ENCODE results near the gene CCM2.
A peak's percentile ranks its signal among the peaks of the same experiment; 100 is the strongest.
"Not testable (repeated sequence)": the region's sequence is repeated elsewhere in the genome, so short reads cannot be mapped to it uniquely, and the experiment has no call there.

The CCM2 gene

DNA sequence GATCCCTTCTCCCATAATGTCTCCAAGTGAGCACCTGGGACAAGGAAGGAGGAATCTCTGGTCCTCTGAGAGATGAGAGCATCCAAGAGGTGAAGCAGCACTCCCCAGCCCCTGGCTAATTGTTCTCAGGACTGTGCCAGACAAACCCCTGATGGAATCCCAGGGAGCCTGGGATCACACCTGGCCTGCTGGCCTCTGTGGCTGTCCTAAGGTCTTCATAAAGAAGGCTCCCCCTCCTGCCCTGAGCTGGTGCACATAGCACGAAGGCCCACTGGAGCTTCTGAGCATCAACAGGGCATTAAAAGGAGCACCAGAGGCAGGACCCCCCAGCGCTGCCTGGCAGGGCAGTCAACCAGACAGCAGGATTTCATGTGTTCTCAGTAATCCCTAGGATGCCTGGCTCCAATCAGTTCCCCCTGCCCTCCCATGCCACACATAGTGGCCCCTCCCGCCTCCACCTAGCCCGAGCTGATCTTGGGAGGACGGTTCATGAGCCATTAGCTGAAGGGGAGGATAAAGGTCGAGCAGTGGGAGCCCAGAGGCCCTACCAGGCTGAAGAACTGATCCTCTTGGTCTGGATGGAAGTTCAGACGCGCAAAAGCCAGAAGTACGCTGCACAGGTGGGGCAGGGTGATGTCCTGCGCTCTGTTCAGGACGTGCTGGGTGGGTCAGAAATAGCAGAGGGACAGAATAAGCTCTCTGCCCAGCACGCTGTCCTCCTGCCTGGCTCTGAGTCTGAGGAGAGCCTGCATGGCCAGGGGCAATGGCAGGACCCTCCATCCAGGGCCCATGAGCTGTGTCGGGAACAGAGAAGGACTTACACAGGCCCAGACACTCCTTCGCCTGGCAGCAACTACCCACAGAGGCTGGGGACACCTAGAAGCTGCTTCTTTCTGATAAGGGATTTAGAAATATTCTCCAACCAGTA, 103.0 kb downstream of the CCM2 start:
- Mint-ChIP-seq H3K4me1 (ENCODE audit: low read depth) (peaks cover 33% of the 10 kb centered on the region), H3K27me3 (no peaks in the 10 kb centered on the region), H3K36me3 (ENCODE audit: low read depth) (peaks cover 97% of the 10 kb centered on the region), H3K4me3 (no peak overlapping the region), H3K27ac (peak overlapping the region; percentile 70), H3K9me3 (no peaks in the 10 kb centered on the region)
- DNase-seq: no peak

DNA sequence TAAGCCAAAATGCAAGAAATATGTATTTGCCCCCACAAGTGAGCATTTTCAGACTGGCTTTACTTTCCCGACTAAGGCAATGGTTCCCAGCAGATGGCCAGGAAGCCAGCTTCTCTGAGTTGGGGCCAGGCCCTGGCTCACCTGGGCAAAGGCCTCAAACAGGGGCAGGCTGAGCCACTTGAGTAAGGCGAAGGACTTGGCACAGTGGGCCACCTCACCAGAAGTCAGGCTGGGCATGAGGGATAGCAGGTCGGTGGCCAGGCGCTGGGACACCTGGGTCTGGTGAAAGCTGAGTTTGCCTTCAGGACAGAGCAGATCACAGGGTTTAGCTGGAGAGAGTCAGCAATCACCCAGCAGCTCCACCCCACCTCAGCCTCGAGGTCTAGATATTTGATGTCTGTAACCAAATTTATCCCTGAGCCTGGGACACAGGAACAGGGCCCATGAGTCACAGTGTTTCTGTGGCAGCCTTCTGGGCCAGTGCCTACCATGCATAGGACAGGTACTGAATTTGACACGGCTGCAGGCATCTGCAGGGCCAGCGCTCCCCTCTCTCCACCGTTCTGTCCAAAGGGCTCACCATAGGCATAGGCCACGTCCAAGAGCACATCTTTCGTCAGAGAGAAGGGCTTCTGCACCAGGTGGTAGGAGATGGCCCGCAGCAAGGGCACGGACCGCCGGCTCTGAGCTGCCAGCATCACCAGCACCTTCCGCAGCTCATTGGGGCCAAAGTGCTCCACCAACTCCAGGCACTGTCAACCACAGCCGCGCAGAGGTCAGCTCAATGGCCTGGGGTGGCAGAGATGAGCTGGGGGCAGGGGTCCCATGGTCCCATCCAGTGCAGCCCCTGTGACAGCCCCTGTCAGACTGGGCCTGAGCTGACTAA, 104.2 kb downstream of the CCM2 start:
- H3K36me3 Mint-ChIP-seq (ENCODE audit: low read depth): peaks cover 100% of the 10 kb centered on the region
- H3K4me3 Mint-ChIP-seq: no peak overlapping the region
- peak overlapping the region; percentile 70 for H3K27ac Mint-ChIP-seq
- H3K27me3 Mint-ChIP-seq: no peaks in the 10 kb centered on the region
- H3K9me3 Mint-ChIP-seq: no peaks in the 10 kb centered on the region
- no peak for DNase-seq
- H3K4me1 Mint-ChIP-seq (ENCODE audit: low read depth): peaks cover 43% of the 10 kb centered on the region

DNA sequence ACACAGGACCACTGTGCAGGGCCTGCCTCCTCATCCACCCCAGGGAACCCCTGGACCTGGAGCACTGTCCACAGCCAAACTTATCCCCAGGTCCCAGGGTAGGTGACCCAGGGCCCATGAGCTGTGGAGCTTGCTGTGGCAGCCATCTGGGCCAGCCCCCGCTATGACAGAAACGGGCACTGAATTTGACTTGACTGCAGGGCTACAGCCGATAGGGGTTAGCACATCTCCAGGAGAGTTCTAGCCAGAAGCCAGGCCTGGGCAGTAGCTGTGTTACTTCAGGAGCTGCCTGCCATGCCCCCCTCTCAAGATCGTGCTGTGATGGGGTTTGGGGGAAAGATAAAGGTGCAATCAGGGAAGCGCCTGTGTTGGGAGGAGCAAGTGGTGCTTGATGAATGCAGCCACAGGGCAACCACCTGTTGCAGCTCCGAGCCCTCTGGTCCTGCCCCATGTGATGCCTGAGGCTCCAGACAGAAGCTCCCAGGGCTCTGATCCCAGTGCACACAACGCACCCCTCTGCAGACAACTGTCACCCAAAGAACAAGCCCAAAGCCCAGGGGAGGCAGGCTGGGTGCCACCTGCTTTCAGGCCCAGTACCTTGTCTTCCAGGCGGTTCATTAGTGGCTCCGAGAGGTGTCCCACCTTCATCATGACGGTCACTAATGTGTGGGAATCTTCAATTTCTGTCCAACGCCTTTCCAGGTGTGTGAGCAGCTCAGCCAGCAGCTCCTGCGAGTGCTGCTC, 105.0 kb downstream of the CCM2 start:
- no peak for DNase-seq
- no peak overlapping the region for H3K4me3 Mint-ChIP-seq
- no peaks in the 10 kb centered on the region for H3K27me3 Mint-ChIP-seq
- peaks cover 98% of the 10 kb centered on the region for H3K36me3 Mint-ChIP-seq (ENCODE audit: low read depth)
- peak overlapping the region; percentile 66 for H3K27ac Mint-ChIP-seq
- no peaks in the 10 kb centered on the region for H3K9me3 Mint-ChIP-seq
- peaks cover 48% of the 10 kb centered on the region for H3K4me1 Mint-ChIP-seq (ENCODE audit: low read depth)

- peaks cover 53% of the 10 kb centered on the region for H3K4me1 Mint-ChIP-seq (ENCODE audit: low read depth)
- DNase-seq: no peak
- H3K27me3 Mint-ChIP-seq: no peaks in the 10 kb centered on the region
- peaks cover 98% of the 10 kb centered on the region for H3K36me3 Mint-ChIP-seq (ENCODE audit: low read depth)
- peak overlapping the region; percentile 66 for H3K27ac Mint-ChIP-seq
- no peak overlapping the region for H3K4me3 Mint-ChIP-seq
- no peaks in the 10 kb centered on the region for H3K9me3 Mint-ChIP-seq
These were observed 105.7 kb downstream of the CCM2 start for GRCh38 chr7:45105588-45106188.

DNA sequence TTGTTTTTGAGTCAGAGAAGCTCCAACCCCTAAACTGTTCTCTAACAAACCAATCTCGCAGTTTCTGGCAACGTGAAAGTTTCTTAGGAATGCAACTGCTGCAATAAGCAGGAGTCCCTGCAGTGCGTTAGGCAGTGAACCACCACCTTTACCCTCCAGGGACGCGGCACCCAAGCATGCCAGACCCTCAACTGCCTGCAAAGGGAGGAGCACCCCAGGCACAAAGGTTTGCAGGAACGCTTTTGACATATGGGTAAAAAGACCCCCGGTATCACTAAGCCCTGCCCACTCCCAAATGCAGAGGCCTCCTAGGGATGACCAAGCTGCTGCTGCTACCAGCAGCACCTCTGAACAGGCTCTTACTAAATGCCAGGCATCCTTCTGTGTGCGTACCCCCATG, 106.8 kb downstream of the CCM2 start:
- DNase-seq: no peak
- Mint-ChIP-seq H3K36me3 (ENCODE audit: low read depth) (peaks cover 98% of the 10 kb centered on the region), H3K27ac (peak overlapping the region; percentile 76), H3K4me1 (ENCODE audit: low read depth) (peaks cover 54% of the 10 kb centered on the region), H3K27me3 (no peaks in the 10 kb centered on the region), H3K4me3 (peak overlapping the region; percentile 98), H3K9me3 (no peaks in the 10 kb centered on the region)

- H3K9me3 Mint-ChIP-seq: no peaks in the 10 kb centered on the region
- no peak for DNase-seq
- peaks cover 57% of the 10 kb centered on the region for H3K4me1 Mint-ChIP-seq (ENCODE audit: low read depth)
- peak overlapping the region; percentile 76 for H3K27ac Mint-ChIP-seq
- peaks cover 95% of the 10 kb centered on the region for H3K36me3 Mint-ChIP-seq (ENCODE audit: low read depth)
- H3K27me3 Mint-ChIP-seq: no peaks in the 10 kb centered on the region
- H3K4me3 Mint-ChIP-seq: peak overlapping the region; percentile 98
These were observed 107.4 kb downstream of the CCM2 start for GRCh38 chr7:45107356-45107755.

DNA sequence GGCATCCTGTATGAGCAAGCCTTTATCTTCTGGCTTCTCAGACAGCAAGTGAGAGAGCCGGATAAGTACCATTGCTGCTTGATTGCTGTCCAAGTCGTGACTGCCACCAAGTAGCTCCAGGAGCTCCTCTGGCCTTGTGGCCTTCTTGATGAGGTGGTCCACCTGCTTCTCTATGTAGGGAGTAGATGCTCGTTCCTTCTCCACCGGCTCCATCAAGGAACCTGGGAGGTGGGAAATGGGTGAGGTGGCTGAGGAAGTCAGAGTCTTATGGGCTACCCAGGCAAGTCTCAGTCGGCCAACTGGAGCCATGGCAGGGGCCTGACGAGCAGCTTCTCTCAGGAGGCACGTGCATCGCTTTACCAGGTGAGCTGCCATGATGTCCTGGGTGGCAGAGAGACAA, 108.9 kb downstream of the CCM2 start:
- Mint-ChIP-seq H3K4me3 (peak overlapping the region; percentile 98), H3K27ac (peak overlapping the region; percentile 84), H3K4me1 (ENCODE audit: low read depth) (peaks cover 60% of the 10 kb centered on the region), H3K9me3 (no peaks in the 10 kb centered on the region), H3K36me3 (ENCODE audit: low read depth) (peaks cover 80% of the 10 kb centered on the region), H3K27me3 (no peaks in the 10 kb centered on the region)
- no peak for DNase-seq

GRCh38 chr7:45111298-45112223, 111.6 kb downstream of the CCM2 start, which contains the start of gene TBRG4:
Gene TBRG4, minus strand, starts transcription at chr7:45111697. Its CDS starts 2,460 bp downstream, at chr7:45109237.
- no peaks in the 10 kb centered on the region for H3K9me3 Mint-ChIP-seq
- peak; percentile 96 for DNase-seq
- H3K27ac Mint-ChIP-seq: peak within 1 kb of the TSS; percentile 98
- H3K4me1 Mint-ChIP-seq (ENCODE audit: low read depth): peaks cover 44% of the 10 kb centered on the region
- H3K36me3 Mint-ChIP-seq (ENCODE audit: low read depth): peaks cover 53% of the 10 kb centered on the region
- peak within 1 kb of the TSS; percentile 98 for H3K4me3 Mint-ChIP-seq
- no peaks in the 10 kb centered on the region for H3K27me3 Mint-ChIP-seq

DNA sequence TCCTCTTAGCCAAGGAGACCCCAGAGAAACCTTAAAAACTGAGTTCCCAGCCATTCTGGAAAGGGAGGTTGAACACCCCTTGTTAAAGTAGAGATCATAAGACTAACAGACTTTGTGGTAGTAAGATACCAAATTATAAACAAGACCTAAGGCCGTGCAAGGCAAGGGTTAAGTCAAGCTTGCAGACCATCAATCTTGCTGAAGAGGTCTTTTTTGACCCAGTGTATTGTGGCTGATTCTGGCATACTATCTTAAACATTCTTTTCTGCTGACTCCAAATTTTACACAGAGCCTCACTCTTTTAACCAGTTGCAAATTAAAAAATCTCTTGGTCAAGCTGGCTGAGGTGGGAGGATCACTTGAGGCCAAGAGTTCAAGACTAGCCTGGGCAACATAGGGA, 112.6 kb downstream of the CCM2 start:
- DNase-seq: no peak
- no peaks in the 10 kb centered on the region for H3K9me3 Mint-ChIP-seq
- H3K4me3 Mint-ChIP-seq: peak overlapping the region; percentile 98

DNA sequence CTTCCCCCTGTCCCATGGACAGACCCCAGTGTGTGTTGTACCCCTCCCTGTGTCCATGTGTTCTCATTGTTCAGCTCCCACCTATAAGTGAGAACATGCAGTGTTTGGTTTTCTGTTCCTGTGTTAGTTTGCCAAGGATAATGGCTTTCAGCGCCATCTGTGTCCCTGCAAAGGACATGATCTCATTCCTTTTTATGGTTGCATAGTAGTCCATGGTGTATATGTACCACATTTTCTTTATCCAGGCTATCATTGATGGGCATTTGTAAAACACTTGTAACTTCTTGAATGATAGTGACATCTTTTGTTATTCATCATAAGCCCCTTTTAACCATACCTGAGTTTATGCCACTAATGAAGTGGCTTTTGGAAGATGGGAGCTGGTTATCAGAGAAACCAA, 114.3 kb downstream of the CCM2 start:
- peaks cover 26% of the 10 kb centered on the region for H3K36me3 Mint-ChIP-seq (ENCODE audit: low read depth)
- not testable (repeated sequence) for H3K27ac Mint-ChIP-seq, DNase-seq, H3K9me3 Mint-ChIP-seq, H3K4me3 Mint-ChIP-seq, H3K27me3 Mint-ChIP-seq
- peaks cover 18% of the 10 kb centered on the region for H3K4me1 Mint-ChIP-seq (ENCODE audit: low read depth)

More for the DNA sequence above, 112.6 kb downstream of the CCM2 start:
- Mint-ChIP-seq H3K4me1 (ENCODE audit: low read depth) (peaks cover 33% of the 10 kb centered on the region), H3K27me3 (no peaks in the 10 kb centered on the region), H3K27ac (peak overlapping the region; percentile 84), H3K36me3 (ENCODE audit: low read depth) (peaks cover 42% of the 10 kb centered on the region)

DNA sequence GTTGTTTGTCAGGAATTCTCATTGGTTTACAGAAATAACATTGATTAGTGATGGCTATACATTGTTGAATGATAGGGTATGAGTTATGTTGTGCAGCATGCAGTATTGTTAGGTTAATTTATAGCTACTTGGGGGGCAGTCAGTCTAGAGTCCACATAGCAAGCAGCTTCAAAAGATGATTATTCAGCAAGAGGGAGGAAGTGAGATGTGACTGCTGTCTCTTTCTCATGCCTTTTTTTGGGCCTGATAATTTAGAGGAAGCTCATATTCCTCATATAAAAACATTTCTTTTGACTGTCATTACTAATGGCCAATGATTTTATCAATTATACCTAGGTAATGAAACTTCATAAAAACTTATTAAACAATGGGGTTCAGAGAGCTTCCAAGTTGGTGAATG, 114.9 kb downstream of the CCM2 start:
- Mint-ChIP-seq H3K4me3 (no peak overlapping the region), H3K27ac (no peak overlapping the region), H3K9me3 (no peaks in the 10 kb centered on the region), H3K27me3 (no peaks in the 10 kb centered on the region), H3K4me1 (ENCODE audit: low read depth) (peaks cover 14% of the 10 kb centered on the region), H3K36me3 (ENCODE audit: low read depth) (peaks cover 21% of the 10 kb centered on the region)
- no peak for DNase-seq

- no peak for DNase-seq
- H3K4me3 Mint-ChIP-seq: no peak overlapping the region
- peaks cover 9% of the 10 kb centered on the region for H3K36me3 Mint-ChIP-seq (ENCODE audit: low read depth)
- H3K27me3 Mint-ChIP-seq: no peaks in the 10 kb centered on the region
- H3K9me3 Mint-ChIP-seq: no peaks in the 10 kb centered on the region
- H3K27ac Mint-ChIP-seq: no peak overlapping the region
- peaks cover 8% of the 10 kb centered on the region for H3K4me1 Mint-ChIP-seq (ENCODE audit: low read depth)
These were observed 116.0 kb downstream of the CCM2 start for GRCh38 chr7:45116048-45116447.

DNA sequence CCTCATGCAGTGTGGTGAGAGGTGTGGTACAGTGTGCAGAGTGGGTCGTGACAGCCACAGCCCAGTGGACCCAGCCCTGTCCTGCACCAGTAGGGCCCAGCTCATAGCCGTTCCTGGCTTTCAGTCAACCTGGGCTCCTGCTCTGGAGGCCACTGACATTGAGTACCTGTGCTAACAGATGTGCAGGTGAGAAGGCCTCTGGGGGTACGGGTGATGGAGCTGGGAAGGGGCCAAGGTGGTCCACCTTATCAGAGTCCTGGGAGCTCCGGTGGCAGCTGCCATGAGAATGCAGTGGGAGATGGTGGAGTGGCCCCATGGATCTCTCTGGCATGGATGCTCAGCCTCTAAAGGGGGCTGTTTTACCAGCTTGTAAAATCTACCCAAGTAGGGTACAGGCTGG, 117.6 kb downstream of the CCM2 start:
- H3K4me1 Mint-ChIP-seq (ENCODE audit: low read depth): peaks cover 4% of the 10 kb centered on the region
- no peak for DNase-seq
- no peaks in the 10 kb centered on the region for H3K27me3 Mint-ChIP-seq
- H3K36me3 Mint-ChIP-seq (ENCODE audit: low read depth): no peaks in the 10 kb centered on the region
- no peaks in the 10 kb centered on the region for H3K9me3 Mint-ChIP-seq
- H3K4me3 Mint-ChIP-seq: no peak overlapping the region
- H3K27ac Mint-ChIP-seq: no peak overlapping the region
